Fibroblast of mammary gland (primary cell): ENCODE measurements around the gene TFAP2D.

Experiments used
- DNase-seq: peaks from one replicate; pipeline ENCODE4 v3.0.0-alpha.2; 2010; ENCODE audit warnings: low read depth
- H3K4me3 ChIP-seq: 2 replicates; pipeline ENCODE4 v1.5.1; 2011; ENCODE audit warnings: low read depth, mild to moderate bottlenecking, low read length, moderate library complexity; ENCODE audit not compliant: control insufficient read depth
- CTCF ChIP-seq: conservative IDR thresholded peaks from 2 replicates; pipeline ENCODE4 v1.5.1; 2011; ENCODE audit warnings: low read depth, low read length, inconsistent platforms; ENCODE audit not compliant: control insufficient read depth, insufficient read depth

TFAP2D gene

GRCh38 chr6:50718566-50718965 lies 5.2 kb downstream of the TFAP2D start:
- no peak for TF ChIP-seq CTCF
- no peak overlapping the region for H3K4me3 ChIP-seq
- DNase-seq = no peak

- H3K4me3 ChIP-seq = no peak overlapping the region
- DNase-seq = peak; percentile 4
- TF ChIP-seq CTCF = no peak
Measured at GRCh38 chr6:50720623-50721022, 7.3 kb downstream of the TFAP2D start.

GRCh38 chr6:50721978-50722377 lies 8.7 kb downstream of the TFAP2D start:
- H3K4me3 ChIP-seq = no peak overlapping the region
- no peak for TF ChIP-seq CTCF
- DNase-seq = no peak

- H3K4me3 ChIP-seq = no peak overlapping the region
- no peak for TF ChIP-seq CTCF
- DNase-seq = no peak
Measured at GRCh38 chr6:50722829-50723554, 9.7 kb downstream of the TFAP2D start.

GRCh38 chr6:50724381-50725124 lies 11.2 kb downstream of the TFAP2D start:
- DNase-seq = no peak
- no peak for TF ChIP-seq CTCF
- no peak overlapping the region for H3K4me3 ChIP-seq

GRCh38 chr6:50734488-50734887 lies 21.2 kb downstream of the TFAP2D start:
- DNase-seq = no peak
- TF ChIP-seq CTCF = no peak

GRCh38 chr6:50742161-50742560 lies 28.8 kb downstream of the TFAP2D start:
- TF ChIP-seq CTCF = no peak
- no peak for DNase-seq
- H3K4me3 ChIP-seq = no peak overlapping the region

More at GRCh38 chr6:50734488-50734887, 21.2 kb downstream of the TFAP2D start:
- no peak overlapping the region for H3K4me3 ChIP-seq
